Adipocyte (in vitro differentiated cells): ENCODE measurements around the gene MXD1.
"Not testable (repeated sequence)": the region's sequence is repeated elsewhere in the genome, so short reads cannot be mapped to it uniquely, and the experiment has no call there.

Experiments
- DNase-seq: peaks from one replicate; pipeline ENCODE4 v3.0.0-alpha.2; 2015; ENCODE audit warnings: low read depth
- H3K27me3 ChIP-seq: replicated peaks from 2 replicates; pipeline ENCODE4 v1.7.0; 2013; ENCODE audit warnings: mild to moderate bottlenecking, low read length, moderate library complexity; ENCODE audit not compliant: control insufficient read depth, insufficient read depth
- H3K36me3 ChIP-seq: 2 replicates; pipeline ENCODE4 v1.7.0; 2013; ENCODE audit warnings: low read length, mild to moderate bottlenecking, moderate library complexity; ENCODE audit not compliant: control insufficient read depth, insufficient read depth, severe bottlenecking
- H3K4me1 ChIP-seq: 2 replicates; pipeline ENCODE4 v1.7.0; 2013; ENCODE audit warnings: mild to moderate bottlenecking, low read length, moderate library complexity; ENCODE audit not compliant: control insufficient read depth, insufficient read depth
- H3K4me3 ChIP-seq: 2 replicates; pipeline ENCODE4 v1.7.0; 2013; ENCODE audit warnings: mild to moderate bottlenecking, low read length, moderate library complexity
- H3K9ac ChIP-seq: 2 replicates; pipeline ENCODE4 v1.7.0; 2013; ENCODE audit warnings: mild to moderate bottlenecking, low read length, moderate library complexity
- H3K9me3 ChIP-seq: 2 replicates; pipeline ENCODE4 v1.7.0; 2013; ENCODE audit warnings: mild to moderate bottlenecking, low read length, moderate library complexity; ENCODE audit not compliant: control insufficient read depth

The MXD1 gene

GRCh38 chr2:69914950-69915945, at the start of gene MXD1:
MXD1 (plus strand) TSS chr2:69915109; CDS start chr2:69915331, 222 bp downstream.
- H3K9me3 ChIP-seq, result no peaks in the 10 kb centered on the region
- H3K4me1 ChIP-seq, result peaks cover 32% of the 10 kb centered on the region
- peak; percentile 42 for DNase-seq
- H3K4me3 ChIP-seq, result peak within 1 kb of the TSS; percentile 84
- H3K27me3 ChIP-seq, result no peaks in the 10 kb centered on the region
- H3K36me3 ChIP-seq, result peaks cover 29% of the 10 kb centered on the region
- peak within 1 kb of the TSS; percentile 89 for H3K9ac ChIP-seq

- Histone ChIP-seq H3K27me3 (no peaks in the 10 kb centered on the region), H3K36me3 (no peaks in the 10 kb centered on the region)
- DNase-seq, result no peak
Measured at GRCh38 chr2:69888451-69888850, 26.5 kb upstream of the MXD1 start.

GRCh38 chr2:69889302-69889701, 25.6 kb upstream of the MXD1 start:
- DNase-seq, result no peak
- Histone ChIP-seq H3K4me1 (peaks cover 11% of the 10 kb centered on the region), H3K9me3 (peaks cover 4% of the 10 kb centered on the region), H3K9ac (no peak overlapping the region), H3K4me3 (no peak overlapping the region), H3K27me3 (no peaks in the 10 kb centered on the region), H3K36me3 (no peaks in the 10 kb centered on the region)

More at GRCh38 chr2:69888451-69888850, 26.5 kb upstream of the MXD1 start:
- Histone ChIP-seq H3K4me3 (no peak overlapping the region), H3K4me1 (peaks cover 10% of the 10 kb centered on the region), H3K9ac (no peak overlapping the region), H3K9me3 (peaks cover 4% of the 10 kb centered on the region)

- no peaks in the 10 kb centered on the region for H3K27me3 ChIP-seq
- peaks cover 12% of the 10 kb centered on the region for H3K4me1 ChIP-seq
- peaks cover under 1% of the 10 kb centered on the region for H3K36me3 ChIP-seq
- H3K9ac ChIP-seq, result no peak overlapping the region
- peaks cover 4% of the 10 kb centered on the region for H3K9me3 ChIP-seq
- H3K4me3 ChIP-seq, result no peak overlapping the region
- DNase-seq, result no peak
Measured at GRCh38 chr2:69890881-69891280, 24.0 kb upstream of the MXD1 start.

GRCh38 chr2:69892838-69893424, 22.0 kb upstream of the MXD1 start:
- Histone ChIP-seq H3K9ac (peak overlapping the region; percentile 96), H3K4me3 (peak overlapping the region; percentile 95), H3K4me1 (peaks cover 12% of the 10 kb centered on the region), H3K36me3 (peaks cover 21% of the 10 kb centered on the region)
- DNase-seq, H3K27me3 ChIP-seq, H3K9me3 ChIP-seq: not testable (repeated sequence)

- peak within 1 kb of the TSS; percentile 96 for H3K9ac ChIP-seq
- H3K4me1 ChIP-seq, result peaks cover 12% of the 10 kb centered on the region
- peaks cover 31% of the 10 kb centered on the region for H3K36me3 ChIP-seq
- H3K27me3 ChIP-seq, result no peaks in the 10 kb centered on the region
- H3K4me3 ChIP-seq, result peak within 1 kb of the TSS; percentile 95
- peak; percentile 89 for DNase-seq
- peaks cover 4% of the 10 kb centered on the region for H3K9me3 ChIP-seq
Measured at GRCh38 chr2:69893684-69894551, 21.0 kb upstream of the MXD1 start, which contains the start of gene SNRNP27. SNRNP27 (plus strand) TSS chr2:69893956; CDS start chr2:69893985, 29 bp downstream.

- Histone ChIP-seq H3K36me3 (peaks cover 39% of the 10 kb centered on the region), H3K9ac (peak overlapping the region; percentile 96), H3K4me3 (peak overlapping the region; percentile 95), H3K4me1 (peaks cover 12% of the 10 kb centered on the region)
- H3K27me3 ChIP-seq, H3K9me3 ChIP-seq, DNase-seq: not testable (repeated sequence)
Measured at GRCh38 chr2:69894737-69895136, 20.2 kb upstream of the MXD1 start.

- Histone ChIP-seq H3K4me3 (no peak overlapping the region), H3K9ac (no peak overlapping the region), H3K27me3 (no peaks in the 10 kb centered on the region), H3K9me3 (no peaks in the 10 kb centered on the region), H3K4me1 (no peaks in the 10 kb centered on the region), H3K36me3 (peaks cover 90% of the 10 kb centered on the region)
- DNase-seq, result no peak
Measured at GRCh38 chr2:69902213-69902922, 12.5 kb upstream of the MXD1 start.

GRCh38 chr2:69907216-69907615, 7.7 kb upstream of the MXD1 start:
- no peak overlapping the region for H3K9ac ChIP-seq
- H3K4me3 ChIP-seq, result no peak overlapping the region
- peaks cover 83% of the 10 kb centered on the region for H3K36me3 ChIP-seq
- no peaks in the 10 kb centered on the region for H3K9me3 ChIP-seq
- no peaks in the 10 kb centered on the region for H3K4me1 ChIP-seq
- H3K27me3 ChIP-seq, result no peaks in the 10 kb centered on the region
- no peak for DNase-seq

GRCh38 chr2:69911985-69912563, 2.8 kb upstream of the MXD1 start:
- peaks cover 15% of the 10 kb centered on the region for H3K4me1 ChIP-seq
- no peaks in the 10 kb centered on the region for H3K9me3 ChIP-seq
- H3K36me3 ChIP-seq, result peaks cover 48% of the 10 kb centered on the region
- peak; percentile 86 for DNase-seq
- H3K9ac ChIP-seq, result peak overlapping the region; percentile 59
- H3K4me3 ChIP-seq, result no peak overlapping the region
- no peaks in the 10 kb centered on the region for H3K27me3 ChIP-seq
